Measurements from ENCODE around the gene RFX3.
A peak's percentile ranks its signal among the peaks of the same experiment; 100 is the strongest.

The RFX3 gene

DNA sequence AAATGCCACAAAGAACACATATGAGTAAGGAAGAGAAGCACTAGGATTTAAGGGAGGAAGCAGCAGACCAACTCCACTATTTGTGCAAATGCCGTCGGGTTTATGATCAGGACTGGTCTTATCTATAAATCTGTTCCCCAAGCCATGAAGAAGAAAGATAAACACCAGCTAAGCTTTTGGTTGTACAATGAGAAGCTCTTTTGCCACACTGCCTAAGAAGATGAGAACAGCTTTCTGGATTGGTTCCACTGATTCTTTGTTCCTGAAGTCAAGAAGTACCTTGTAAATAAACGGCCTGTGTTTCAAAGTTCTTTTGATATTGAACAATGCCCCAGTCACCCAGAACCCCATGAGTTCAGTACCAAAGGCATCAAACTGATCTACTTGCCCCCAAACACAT lies 93.9 kb downstream of the RFX3 start:
- DNase-seq = no peak

DNA sequence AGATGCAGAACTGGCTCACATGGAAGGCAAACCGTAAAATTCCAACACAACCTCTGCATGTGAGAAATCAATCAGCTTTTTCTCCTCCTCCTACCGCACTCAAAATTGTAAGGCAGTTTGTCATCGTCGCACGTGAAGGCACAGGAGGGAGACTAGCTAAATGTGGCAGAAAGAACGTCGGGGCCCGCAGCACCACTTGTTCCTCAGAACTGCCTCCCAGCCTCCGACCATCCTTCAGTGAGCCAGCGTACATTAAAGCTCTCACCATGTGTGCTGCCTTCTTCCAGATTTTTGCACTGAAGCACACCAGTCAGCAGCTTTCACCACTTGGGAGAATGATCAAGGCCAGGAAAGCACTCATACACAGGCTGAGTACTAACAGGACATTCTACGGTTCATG lies 105.9 kb downstream of the RFX3 start:
- DNase-seq = no peak

DNA sequence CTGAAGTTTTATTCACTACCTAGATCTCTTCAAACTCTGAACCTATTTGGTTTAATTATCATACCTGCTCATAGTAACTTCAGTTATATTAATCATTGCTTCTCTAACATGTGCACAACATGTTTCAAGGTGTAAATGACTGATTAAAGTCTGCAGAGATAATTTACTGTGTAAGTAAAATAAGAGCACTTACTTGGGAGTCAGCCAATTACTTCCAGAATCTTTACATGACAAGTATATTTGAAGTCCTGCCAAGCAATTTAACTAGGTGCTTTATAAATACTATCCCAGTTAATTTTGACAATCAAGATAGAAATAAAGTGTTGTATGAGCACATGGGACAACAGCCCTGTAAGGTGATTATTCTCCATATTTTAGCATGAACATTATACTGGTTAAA lies 109.9 kb downstream of the RFX3 start:
- DNase-seq = no peak

DNA sequence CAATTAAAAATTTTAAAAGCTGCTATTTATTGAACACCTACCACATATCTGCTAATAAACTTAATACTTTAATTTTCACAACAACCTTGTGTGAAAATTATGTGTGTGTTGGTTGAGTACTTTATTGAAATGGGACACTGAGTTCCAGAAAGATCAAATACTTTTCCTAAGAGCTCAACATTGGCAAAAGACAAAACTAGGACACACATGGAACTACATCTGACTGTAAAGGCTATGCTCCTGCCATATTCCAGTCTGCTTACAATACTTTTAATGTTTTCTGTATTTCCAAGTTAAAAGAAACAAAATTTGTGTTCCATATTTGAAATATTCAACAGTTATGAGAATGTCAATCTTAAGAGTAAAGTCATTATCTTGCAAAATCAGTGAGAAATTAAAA lies 111.8 kb downstream of the RFX3 start:
- no peak for DNase-seq

DNA sequence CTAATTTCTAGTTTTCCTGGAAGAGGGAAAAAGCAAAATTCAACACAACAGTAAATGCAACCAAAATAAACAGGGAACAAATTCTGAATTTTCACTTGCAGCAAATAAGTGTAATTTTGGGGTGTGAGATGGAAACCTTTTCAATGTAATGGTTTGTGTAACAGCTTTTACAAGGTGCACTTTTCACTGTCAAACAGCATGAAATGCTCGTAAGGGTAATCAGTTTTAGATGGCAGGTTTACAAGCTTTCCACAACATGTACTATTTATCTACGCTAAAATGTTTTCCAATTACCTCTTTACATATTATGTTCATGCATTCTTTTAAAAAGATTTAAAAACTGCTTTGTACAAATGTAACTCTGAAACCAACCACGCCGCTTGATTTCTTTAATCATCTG lies 115.3 kb downstream of the RFX3 start:
- no peak for DNase-seq

DNA sequence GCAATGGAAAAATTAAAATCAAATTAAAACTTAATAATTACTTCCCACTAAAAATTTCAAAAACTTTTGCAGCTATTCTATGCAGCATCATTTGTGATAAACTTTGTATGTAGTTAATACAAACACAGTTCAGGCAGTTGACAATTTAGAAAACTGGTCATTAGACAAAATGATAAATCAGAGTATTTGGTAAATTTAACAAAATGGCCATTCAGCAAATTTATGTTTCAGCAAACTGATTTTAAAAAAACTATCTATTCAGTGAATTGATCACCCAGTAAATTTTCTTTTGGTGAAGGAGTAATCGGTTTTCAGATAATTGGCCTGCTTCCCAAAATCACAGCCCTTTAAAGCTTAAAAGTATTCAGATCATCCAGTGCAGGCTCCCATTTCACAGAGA lies 116.3 kb downstream of the RFX3 start:
- DNase-seq = no peak

DNA sequence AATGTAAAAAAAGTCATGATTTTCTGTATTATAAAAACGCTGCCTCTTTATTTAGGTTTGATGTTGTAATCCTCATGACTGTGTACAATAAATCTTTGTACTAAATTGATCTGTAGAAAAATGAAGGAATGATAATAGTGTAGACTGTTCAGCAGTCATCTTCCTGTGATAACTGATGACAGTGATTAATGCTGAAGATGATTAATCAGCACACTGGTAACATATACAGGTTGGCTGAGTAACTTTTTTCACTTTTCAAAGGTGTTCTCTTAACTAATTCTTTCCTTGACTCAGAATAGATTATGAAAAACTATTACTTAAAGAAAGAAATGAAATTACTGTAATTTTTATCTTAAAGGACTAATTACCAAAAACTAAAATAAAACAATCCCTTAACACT lies 122.5 kb downstream of the RFX3 start:
- DNase-seq = no peak

DNA sequence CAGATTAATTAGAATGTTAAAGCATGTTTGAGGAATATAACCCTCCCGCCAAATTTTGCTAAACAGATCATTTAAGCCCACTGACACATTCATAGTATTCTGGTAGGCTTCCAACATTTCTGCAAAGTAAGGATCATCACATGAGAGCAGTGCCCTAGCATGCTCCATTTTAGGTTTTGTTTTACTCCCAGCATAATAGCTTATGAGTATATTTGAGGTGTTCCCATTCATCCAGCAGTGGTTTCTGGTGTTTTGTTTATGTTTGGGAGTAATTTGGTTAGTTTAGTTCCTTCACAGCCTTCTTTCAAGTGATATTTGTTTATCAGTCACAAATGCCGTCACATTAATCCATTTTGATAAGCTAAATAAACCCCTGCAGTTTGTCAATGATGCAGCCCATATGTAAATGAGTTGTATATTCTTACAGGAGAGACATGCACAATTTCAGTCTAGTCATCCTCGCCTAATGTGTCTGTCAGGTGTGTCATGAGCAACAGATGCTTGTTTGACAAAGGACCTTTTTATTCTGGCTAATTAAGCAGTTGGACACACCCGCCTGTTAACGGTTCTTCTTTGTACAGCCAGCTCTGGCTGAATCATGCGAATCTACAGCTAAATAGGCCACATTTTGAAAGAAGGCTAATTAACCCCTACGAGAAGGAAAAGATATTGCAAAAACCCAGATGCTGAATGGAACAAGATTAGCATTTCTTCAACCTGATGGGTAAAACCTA lies 124.4 kb downstream of the RFX3 start:
- no peak for DNase-seq

DNA sequence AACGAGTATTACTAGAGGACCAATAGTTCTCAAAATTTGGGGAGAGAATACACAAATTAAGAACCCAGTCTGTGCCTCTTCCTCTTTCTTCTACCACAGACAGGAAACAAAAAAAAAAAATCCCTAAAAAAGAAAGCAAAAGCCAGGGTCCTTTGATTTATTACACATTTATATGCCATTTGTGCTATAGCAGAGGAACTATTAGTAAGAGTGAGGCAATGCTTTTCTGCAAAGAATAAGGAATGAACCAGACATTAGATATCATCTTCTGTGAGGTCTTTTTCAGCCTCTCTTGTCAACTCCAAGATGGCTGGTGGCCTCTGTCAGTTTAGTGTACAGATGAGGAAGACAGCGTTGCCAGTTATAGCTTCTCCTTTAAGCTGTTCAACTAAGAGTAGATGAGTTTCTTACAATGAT lies 127.6 kb downstream of the RFX3 start:
- DNase-seq = no peak

DNA sequence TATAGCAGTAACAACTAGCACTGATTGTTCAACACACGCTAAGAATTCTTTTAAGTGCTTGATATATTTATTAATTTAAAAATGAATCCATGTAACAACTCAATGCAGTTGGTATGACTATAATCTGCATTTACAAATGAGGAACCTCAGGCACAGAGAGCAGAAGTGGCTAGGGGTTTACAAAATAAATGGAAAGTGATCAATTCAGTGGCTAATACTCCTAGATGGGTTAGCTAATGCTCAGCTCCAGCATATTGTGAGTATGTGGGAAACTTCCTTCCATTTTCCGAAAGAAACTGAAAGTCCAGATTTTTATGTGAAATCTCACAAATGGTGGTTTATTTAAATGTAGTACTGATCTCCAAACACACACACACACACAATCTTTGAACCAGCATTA lies 128.0 kb downstream of the RFX3 start:
- DNase-seq = no peak

DNA sequence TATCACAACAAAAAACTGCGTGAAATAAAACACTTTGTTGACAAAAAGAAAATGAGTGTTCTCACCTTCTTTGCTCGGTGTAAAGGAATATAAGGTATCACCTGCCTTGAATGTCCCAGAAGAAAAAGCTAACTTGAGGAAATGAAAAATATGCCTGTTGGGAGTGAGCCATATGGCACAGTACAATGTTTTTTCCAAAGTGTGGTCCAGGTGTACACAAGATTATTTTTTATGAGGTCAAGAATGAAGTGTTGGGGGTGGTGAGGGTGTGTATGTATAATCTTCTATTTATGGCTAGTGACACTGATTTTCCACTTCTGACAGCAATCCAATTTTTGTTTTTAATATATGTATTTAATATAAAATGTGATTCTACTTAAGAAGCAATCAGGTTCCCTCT lies 134.4 kb downstream of the RFX3 start:
- no peak for DNase-seq

DNA sequence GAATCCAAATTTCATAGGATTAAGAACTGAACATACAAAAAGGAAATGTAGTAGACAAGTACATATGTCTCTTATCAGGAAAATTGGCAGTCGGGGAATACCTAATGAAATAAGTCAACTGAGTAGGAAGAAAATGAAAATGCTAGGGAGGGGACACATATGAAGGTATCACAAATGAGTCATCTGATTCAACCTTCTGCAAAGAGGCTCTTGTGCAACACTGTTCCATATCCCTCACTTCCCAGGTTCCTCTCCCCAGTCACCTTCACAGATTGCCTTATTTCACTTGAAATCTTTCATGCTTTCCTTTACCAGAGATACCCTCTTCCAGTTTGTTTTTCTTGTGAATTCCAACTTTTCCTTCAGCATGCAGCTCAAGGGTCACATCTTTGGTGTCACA lies 139.0 kb downstream of the RFX3 start:
- no peak for DNase-seq

DNA sequence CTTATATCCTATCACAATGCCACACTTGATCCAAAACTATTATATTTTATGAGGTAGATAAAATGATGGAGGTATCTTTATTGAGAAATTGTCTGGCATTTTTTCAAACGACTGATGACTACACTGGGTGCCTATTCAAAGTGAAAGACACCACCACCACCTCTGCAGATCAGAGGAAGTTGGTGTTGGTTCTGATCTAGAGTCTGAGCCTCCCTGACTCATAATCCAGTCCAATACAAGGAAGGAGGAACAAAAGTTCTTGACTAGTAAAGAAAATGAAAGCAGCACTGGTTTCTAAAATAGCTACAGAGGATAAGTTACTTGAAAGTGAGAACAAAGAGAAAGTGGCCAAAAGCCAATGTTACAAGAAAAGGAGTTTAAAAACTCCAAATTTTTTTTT lies 139.9 kb downstream of the RFX3 start:
- DNase-seq = peak in 1 of 2 experiments; percentile 39

DNA sequence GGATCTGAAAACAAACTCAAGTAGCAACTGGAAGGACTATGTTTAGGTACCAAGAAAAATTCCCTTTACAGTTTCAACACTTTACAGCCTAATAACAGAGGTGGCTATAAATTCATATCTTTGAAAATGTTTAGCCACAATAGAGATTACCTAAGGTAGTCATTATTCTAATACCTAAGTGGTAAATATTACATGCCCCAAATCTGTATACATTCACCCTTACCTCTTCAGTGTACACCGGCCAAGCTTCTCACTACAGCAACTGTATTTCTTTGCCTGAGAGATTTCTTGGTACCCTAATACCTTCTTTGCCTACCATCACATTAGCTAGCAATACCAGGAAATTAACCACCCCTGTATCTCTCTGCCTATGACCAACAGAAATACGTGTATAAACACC lies 154.0 kb downstream of the RFX3 start:
- DNase-seq = no peak

DNA sequence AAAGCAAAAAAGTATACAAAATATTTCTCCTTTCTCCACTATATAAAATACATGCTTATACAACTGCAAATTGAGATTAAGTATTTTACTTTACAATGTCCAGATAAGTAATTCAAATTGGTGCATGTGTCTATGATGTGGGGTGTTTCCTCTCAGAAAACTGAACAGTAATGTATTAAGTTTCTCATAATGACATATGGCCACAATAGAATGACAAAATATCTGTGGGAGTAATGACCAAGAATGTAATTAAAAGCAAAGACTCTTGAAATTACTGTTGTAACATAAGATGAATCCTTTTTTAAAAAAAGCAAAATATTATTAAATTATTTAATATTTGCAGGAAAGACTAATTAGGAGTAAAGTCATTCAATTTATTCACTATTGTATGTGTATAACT lies 155.1 kb downstream of the RFX3 start:
- DNase-seq = no peak

DNA sequence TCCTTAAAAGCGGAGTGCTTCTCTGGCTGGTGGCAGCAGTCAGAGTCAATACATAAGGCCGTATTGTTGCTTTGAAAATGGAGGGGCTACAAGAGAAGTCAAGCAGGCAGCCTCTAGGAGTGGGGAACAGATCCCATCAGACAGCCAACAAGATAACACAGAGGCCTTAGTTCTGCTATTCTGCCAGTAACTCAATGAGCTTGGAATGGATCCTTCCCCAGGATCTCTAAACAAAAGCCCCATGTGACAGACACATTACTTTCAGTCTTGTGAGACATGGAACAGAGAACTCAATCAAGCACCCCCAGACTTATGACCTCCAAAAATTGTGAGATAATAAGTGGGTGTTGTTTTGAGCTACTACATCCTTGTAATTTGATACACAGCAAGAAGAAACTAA lies 158.6 kb downstream of the RFX3 start:
- DNase-seq = no peak

DNA sequence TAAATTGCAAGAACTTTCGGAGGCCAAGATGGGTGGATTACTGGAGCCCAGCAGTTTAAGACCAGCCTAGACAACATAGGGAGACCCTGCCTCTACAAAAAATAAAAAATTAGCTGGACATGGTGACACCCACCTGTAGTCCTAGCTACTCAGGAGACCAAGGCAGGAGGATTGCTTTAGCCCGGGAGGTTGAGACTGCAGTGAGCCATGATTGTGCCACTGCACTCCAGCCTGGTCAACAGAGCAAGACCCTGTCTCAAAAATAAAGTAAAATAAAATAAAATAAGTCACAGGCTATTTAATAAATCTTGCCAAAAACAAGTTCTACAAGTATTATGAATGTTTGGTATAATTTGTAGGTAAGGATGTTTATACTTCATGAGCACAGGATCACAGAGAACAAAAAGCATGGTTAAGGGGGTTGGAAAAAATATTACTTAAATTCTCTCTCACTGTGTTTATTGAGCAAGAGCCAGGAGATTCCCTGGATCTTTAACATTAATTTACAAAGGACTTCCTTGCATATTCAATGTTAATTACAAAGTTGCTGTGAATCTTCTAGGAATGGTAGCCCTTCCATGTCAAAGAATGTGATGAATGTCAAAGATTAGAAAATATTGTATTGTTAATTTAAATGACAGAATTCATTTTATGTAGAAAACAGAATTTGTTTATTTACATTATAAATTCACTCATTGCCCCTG lies 164.0 kb downstream of the RFX3 start:
- DNase-seq = no peak

DNA sequence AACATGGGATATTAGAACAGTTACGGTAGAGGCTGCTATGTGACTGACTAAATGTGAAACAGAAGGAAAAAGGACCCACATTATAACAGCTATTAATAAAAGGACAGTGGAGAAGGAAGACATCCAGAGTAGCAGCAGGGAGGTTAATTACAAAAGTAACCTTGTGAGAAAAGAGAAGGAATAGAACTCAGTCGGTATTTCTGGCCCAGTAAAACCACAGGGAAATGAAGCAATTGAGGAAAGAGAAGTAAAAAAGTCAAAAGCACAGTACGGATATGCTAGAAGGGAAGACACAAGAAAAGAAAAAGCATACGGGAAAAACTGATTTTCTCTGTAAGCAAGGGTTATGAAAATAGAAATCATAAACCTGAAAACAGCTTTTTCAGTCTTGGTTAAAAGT lies 164.7 kb downstream of the RFX3 start:
- DNase-seq = no peak

DNA sequence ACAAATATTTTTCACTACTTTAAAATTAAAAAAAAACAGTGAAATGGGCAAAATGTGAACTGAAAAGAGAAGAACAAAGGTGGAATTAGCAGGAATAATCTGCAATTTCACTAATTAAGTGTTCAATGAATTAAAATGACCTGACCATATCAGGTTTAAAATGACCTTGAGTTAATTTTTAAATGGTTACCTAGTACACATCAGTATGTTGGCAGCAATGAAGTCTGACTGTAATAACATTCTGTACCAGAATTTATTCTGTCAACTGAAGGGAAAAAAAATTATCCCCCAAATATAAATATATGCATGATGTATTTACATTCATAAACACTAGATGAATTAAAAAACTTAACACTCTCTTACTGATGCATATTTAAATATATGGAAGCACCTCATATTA lies 165.6 kb downstream of the RFX3 start:
- DNase-seq = no peak

DNA sequence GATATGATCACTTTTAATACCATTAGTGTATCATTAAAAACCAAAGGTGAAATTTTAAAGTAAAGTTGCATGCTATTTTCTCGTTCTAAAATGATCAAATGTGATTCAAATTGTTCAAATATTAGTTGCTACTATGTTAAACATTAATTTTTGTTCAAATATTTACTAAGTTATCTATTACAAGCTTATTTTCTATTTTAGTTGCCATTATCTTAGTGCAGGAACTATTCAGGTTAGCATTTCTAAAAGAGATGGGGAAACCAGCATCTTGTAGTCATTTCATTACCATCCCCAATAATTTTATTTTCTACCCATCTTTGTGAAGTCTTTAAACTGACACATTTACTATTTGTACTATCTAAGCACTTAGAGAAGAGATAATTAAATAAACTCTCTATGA lies 166.0 kb downstream of the RFX3 start:
- DNase-seq = no peak

DNA sequence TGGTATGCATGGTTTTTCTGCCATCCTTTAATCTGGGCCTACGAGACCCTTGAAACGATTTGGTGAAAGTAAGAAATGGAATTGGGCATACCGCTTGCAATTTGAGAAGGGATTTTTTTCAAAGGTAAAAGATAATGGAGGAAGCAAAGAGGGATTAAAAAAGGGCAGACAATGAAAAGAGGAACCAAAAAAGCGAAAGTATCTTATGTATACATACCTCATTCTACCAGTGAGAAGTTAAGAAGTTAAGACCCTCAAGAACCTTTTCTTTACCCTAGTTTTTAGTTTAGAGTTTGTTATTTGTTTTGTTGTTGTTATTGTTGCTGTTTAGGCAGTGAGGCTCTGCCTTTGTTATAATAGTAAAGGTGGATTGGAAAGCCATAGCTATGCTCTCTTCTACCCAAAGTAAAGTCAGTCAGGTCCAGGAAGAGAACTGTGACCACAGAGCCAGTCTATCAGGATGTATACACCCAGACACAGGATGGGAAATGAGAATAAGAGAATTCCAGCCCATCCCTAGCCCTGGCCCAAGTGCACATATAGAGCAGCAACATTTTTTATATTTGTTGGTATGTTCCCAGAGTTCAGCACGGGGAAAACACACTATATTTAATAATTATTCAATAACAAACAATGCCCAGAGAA lies 166.6 kb downstream of the RFX3 start:
- DNase-seq = no peak

DNA sequence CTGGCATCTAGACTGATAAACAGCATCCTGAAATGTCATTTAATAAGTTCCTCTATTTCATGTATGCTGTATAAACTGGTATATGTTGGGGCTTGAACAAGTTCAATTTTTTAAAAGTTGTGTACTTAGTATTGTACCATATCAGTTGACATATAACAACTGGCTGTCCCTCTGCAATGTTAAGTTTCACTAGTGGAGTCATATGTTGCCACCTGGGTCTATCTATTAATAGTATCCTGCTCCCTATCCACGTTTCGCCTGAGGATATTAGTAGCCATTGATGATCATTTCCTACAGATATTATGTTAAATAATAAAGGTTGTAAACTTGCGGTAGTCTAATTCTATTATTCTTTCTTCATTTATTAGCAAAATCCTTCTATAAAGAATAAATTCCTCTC lies 177.6 kb downstream of the RFX3 start:
- DNase-seq = no peak

DNA sequence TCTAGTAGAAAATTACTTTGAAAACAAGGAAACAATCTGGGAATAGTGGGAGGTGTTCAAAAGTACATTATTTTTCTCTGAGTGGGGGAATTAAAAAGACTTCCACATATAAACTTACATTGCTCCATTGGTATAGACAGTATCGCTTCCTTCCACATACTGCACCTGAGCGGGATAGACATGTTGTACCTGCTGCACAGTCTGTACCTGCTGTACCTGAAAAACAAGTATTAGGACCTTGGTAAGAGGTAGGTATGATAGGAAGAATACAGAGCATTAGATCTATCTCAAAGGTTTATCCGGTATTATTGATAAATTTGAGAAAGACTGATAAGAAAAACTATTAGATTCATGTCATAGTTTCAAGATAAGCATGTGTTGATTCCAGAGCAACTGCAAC lies 179.3 kb downstream of the RFX3 start:
- DNase-seq = no peak

DNA sequence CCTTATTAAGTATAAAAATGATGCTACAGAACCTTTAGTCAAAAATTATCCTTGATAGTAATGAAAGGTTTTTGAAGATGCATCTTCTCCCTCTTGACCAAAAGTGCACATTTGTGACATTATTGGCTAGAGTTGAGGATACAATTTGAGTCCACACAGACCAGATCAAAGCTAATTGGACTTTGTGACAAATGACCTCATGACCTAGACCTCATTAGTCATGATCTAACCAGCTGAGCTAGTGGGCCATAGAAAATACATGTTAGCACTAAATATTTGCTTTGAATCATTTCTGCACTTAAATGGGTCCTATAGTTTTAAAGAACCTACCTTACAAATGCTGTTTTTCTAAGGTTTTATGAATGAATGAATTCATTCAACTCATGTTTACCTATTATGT lies 182.1 kb downstream of the RFX3 start:
- no peak for DNase-seq
